ENCODE data around the gene CTDSPL. TPM values are rescaled to one million over a fixed set of nuclear protein-coding genes. Genes with fewer than 3 reads are reported as not detected.

The CTDSPL gene
- total and polyA plus RNA-seq, 2 of the 8 experiments (the other 6 are each of a cell fraction or from before 2014, with no cell fraction given) = 20.3 to 42.2 TPM

DNA sequence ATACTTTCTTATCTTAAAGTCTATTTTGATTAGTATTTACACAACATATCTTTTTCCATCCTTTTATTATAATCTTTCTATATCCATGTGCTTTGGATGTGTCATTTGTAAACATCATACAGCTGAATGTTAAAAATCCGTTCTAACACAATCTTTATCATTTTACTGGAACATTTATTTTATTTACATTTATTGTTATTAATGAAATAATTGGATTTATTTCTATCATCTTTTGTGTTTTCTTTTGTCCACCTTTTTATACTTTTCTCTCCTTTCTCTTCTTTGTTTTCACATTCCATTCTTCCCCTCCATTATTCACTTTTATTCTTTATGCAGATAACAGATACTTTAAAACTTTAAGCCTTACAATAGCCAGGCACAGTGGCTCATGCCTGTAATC, 34.7 kb upstream of the CTDSPL start:
- H3K27ac ChIP-seq (ENCODE audit: low read depth, low read length) = no peak overlapping the region
- no peak overlapping the region for H2BK15ac ChIP-seq (ENCODE audit: low read length)
- H4K8ac ChIP-seq (ENCODE audit: extremely low read depth, insufficient read depth, low read length) = no peak overlapping the region
- H3K4me3 ChIP-seq (ENCODE audit: extremely low read depth in 1 of 4, insufficient read depth in 2 of 4, low read depth in 3 of 4, low read length in 4 of 4) = no peak overlapping the region
- no peaks in the 10 kb centered on the region for H4K20me1 ChIP-seq (replicated peaks in 1 of 2; ENCODE audit: control insufficient read depth in 1 of 2, insufficient read depth in 2 of 2, low read length in 2 of 2)
- H3K36me3 ChIP-seq (ENCODE audit: control insufficient read depth in 2 of 4, insufficient read depth in 4 of 4, low read length in 3 of 4) = no peaks in the 10 kb centered on the region
- no peaks in the 10 kb centered on the region for H3K9me3 ChIP-seq (ENCODE audit: insufficient read depth in 2 of 2, low read depth in 1 of 2, low read length in 1 of 2)
- H3K4me1 ChIP-seq (replicated peaks in 1 of 4; ENCODE audit: control insufficient read depth in 3 of 4, insufficient read depth in 4 of 4, low read length in 3 of 4) = no peaks in the 10 kb centered on the region; a peak in 1 of 7 replicates
- DNase-seq (ENCODE audit: low read depth in 1 of 2, low spot score in 2 of 2) (no peak), FAIRE-seq (no peak)
- H3K23ac ChIP-seq (ENCODE audit: insufficient read length) = no peak overlapping the region
- CTCF ChIA-PET (ENCODE audit: partially characterized antibody) = interaction anchor here (1.2 to 3.1 kb wide), 5 partner anchors 10 to 175 kb away, joined by 3 to 15 read pairs (median 4); no protein-coding TSS in a partner anchor
- H3K79me2 ChIP-seq (ENCODE audit: control insufficient read depth in 1 of 2, insufficient read depth in 2 of 2, low read length in 2 of 2) = no peaks in the 10 kb centered on the region
- no peak overlapping the region for H4K5ac ChIP-seq (ENCODE audit: insufficient read length, low read depth, low read length)
- H3K9ac ChIP-seq (replicated peaks in 1 of 4; ENCODE audit: extremely low read depth in 1 of 4, low read depth in 3 of 4, low read length in 3 of 4) = no peak overlapping the region
- H2BK5ac ChIP-seq (ENCODE audit: low read depth, low read length) = no peak overlapping the region
- H3K4ac ChIP-seq (replicated peaks; ENCODE audit: insufficient read length, low read depth, low read length) = no peak overlapping the region
- H2AK5ac ChIP-seq (ENCODE audit: low read depth, low read length) = no peak overlapping the region
- no peak overlapping the region for H3K14ac ChIP-seq (ENCODE audit: insufficient read length)
- no peak overlapping the region for H3K18ac ChIP-seq (ENCODE audit: extremely low read depth, low read length)
- POLR2A ChIA-PET (ENCODE audit: partially characterized antibody) = no interaction called here
- no peaks in the 10 kb centered on the region for H3K27me3 ChIP-seq (replicated peaks in 1 of 4; ENCODE audit: control insufficient read depth in 3 of 4, extremely low read depth in 1 of 4, insufficient read depth in 3 of 4, low read length in 3 of 4)
- no peak overlapping the region for H3K56ac ChIP-seq (replicated peaks; ENCODE audit: insufficient read length, low read depth, low read length)
- no peak overlapping the region for H3K4me2 ChIP-seq (ENCODE audit: insufficient read depth in 1 of 2, low read depth in 2 of 2, low read length in 2 of 2)
- no peak overlapping the region for H2BK12ac ChIP-seq (ENCODE audit: low read depth, low read length)
- no peak overlapping the region for H2BK120ac ChIP-seq (replicated peaks; ENCODE audit: low read depth, low read length)
- no peak overlapping the region for H2AFZ ChIP-seq (ENCODE audit: low read length)
- no peaks in the 10 kb centered on the region for H3K79me1 ChIP-seq (ENCODE audit: low read depth, low read length)
- 82% methylated on average over 1 of the region's 1 CpG; no CpG with 5 or more reads in 1 of the 2 experiments for WGBS, 2 experiments (ENCODE audit: extremely low coverage in 1 of 2, insufficient coverage in 1 of 2, insufficient read length in 1 of 2, insufficient replicate concordance in 2 of 2, low coverage in 1 of 2, low lambda C conversion rate in 2 of 2, missing lambda C conversion rate in 1 of 2)
- no peak overlapping the region for H2BK20ac ChIP-seq (ENCODE audit: low read length)
- H4K91ac ChIP-seq (replicated peaks; ENCODE audit: insufficient read length, low read length) = no peak overlapping the region
- no peaks in the 10 kb centered on the region for H3K23me2 ChIP-seq (ENCODE audit: low read depth, low read length)
- no peak for TF ChIP-seq JUND (IDR thresholded peaks at IDR 0.05; ENCODE audit: low read length)
- TF ChIP-seq KDM1A (IDR thresholded peaks at IDR 0.05; ENCODE audit: borderline replicate concordance, low read length) = no peak
- TF ChIP-seq SAP30 (IDR thresholded peaks at IDR 0.05; ENCODE audit: insufficient read depth, insufficient replicate concordance, low read length) = no peak
- TF ChIP-seq, protein P1, sequence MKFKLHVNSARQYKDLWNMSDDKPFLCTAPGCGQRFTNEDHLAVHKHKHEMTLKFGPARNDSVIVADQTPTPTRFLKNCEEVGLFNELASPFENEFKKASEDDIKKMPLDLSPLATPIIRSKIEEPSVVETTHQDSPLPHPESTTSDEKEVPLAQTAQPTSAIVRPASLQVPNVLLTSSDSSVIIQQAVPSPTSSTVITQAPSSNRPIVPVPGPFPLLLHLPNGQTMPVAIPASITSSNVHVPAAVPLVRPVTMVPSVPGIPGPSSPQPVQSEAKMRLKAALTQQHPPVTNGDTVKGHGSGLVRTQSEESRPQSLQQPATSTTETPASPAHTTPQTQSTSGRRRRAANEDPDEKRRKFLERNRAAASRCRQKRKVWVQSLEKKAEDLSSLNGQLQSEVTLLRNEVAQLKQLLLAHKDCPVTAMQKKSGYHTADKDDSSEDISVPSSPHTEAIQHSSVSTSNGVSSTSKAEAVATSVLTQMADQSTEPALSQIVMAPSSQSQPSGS (IDR thresholded peaks at IDR 0.05; ENCODE audit: low read length) = no peak
- TF ChIP-seq, protein P2, sequence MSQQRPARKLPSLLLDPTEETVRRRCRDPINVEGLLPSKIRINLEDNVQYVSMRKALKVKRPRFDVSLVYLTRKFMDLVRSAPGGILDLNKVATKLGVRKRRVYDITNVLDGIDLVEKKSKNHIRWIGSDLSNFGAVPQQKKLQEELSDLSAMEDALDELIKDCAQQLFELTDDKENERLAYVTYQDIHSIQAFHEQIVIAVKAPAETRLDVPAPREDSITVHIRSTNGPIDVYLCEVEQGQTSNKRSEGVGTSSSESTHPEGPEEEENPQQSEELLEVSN (IDR thresholded peaks at IDR 0.05) = no peak
- TF ChIP-seq POLR2A (IDR thresholded peaks at IDR 0.05; ENCODE audit: control extremely low read depth in 1 of 2, low read depth in 2 of 2, low read length in 2 of 2) = no peak
- TF ChIP-seq HDAC2 (IDR thresholded peaks at IDR 0.05; ENCODE audit: borderline replicate concordance in 1 of 2, low read depth in 2 of 2, low read length in 2 of 2) = no peak
- TF ChIP-seq, protein P3, sequence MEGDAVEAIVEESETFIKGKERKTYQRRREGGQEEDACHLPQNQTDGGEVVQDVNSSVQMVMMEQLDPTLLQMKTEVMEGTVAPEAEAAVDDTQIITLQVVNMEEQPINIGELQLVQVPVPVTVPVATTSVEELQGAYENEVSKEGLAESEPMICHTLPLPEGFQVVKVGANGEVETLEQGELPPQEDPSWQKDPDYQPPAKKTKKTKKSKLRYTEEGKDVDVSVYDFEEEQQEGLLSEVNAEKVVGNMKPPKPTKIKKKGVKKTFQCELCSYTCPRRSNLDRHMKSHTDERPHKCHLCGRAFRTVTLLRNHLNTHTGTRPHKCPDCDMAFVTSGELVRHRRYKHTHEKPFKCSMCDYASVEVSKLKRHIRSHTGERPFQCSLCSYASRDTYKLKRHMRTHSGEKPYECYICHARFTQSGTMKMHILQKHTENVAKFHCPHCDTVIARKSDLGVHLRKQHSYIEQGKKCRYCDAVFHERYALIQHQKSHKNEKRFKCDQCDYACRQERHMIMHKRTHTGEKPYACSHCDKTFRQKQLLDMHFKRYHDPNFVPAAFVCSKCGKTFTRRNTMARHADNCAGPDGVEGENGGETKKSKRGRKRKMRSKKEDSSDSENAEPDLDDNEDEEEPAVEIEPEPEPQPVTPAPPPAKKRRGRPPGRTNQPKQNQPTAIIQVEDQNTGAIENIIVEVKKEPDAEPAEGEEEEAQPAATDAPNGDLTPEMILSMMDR (IDR thresholded peaks at IDR 0.05; ENCODE audit: control extremely low read depth in 1 of 3, insufficient read depth in 1 of 3, low read depth in 1 of 3, low read length in 3 of 3) = no peak
- TF ChIP-seq YY1 (IDR thresholded peaks at IDR 0.05; ENCODE audit: low read depth, low read length) = no peak
